Occipital lobe (tissue), 2 donors: ENCODE data around the gene RMI1. TPM values are rescaled to one million over a fixed set of nuclear protein-coding genes. Genes with fewer than 3 reads are reported as not detected.
A peak's percentile ranks its signal among the peaks of the same experiment; 100 is the strongest.
"Not testable (repeated sequence)": the region's sequence is repeated elsewhere in the genome, so short reads cannot be mapped to it uniquely, and the experiment has no call there.

Source experiments
- DNase-seq: peaks from one replicate; lab custom pipeline; 2025; lab: John Stamatoyannopoulos, UW
- total RNA-seq: library from RNA; depleted of rRNA; stranded (reverse); fragments of >200 nt; gene quantifications from one replicate; pipeline ENCODE4 v1.2.3, GENCODE V29; 2014

RMI1 gene
- 18.6 TPM for total RNA-seq

- peak; percentile 95 for DNase-seq
Observed at GRCh38 chr9:83980395-83981125, at the start of gene RMI1. RMI1 (plus strand) TSS chr9:83980805; CDS start chr9:84000987, 20,182 bp downstream.

- no peak for DNase-seq
Observed at GRCh38 chr9:83930881-83931280, 49.7 kb upstream of the RMI1 start.

- DNase-seq, result no peak
Observed at GRCh38 chr9:83932011-83932410, 48.6 kb upstream of the RMI1 start.

GRCh38 chr9:83932851-83933250, 47.8 kb upstream of the RMI1 start:
- DNase-seq, result no peak

- DNase-seq, result no peak
Observed at GRCh38 chr9:83933790-83934189, 46.8 kb upstream of the RMI1 start.

GRCh38 chr9:83934569-83935275, 45.9 kb upstream of the RMI1 start:
- DNase-seq, result no peak

GRCh38 chr9:83935276-83935935, 45.2 kb upstream of the RMI1 start:
- DNase-seq, result no peak

GRCh38 chr9:83936523-83936922, 44.1 kb upstream of the RMI1 start:
- DNase-seq, result no peak

- no peak for DNase-seq
Observed at GRCh38 chr9:83937861-83938455, 42.6 kb upstream of the RMI1 start.

GRCh38 chr9:83940590-83941303, 39.9 kb upstream of the RMI1 start:
- DNase-seq, result no peak

- not testable (repeated sequence) for DNase-seq
Observed at GRCh38 chr9:83948096-83948495, 32.5 kb upstream of the RMI1 start.

GRCh38 chr9:83956086-83956435, 24.5 kb upstream of the RMI1 start:
- peak; percentile 53 for DNase-seq

GRCh38 chr9:83956436-83957247, 24.0 kb upstream of the RMI1 start:
- DNase-seq, result peak; percentile 70

GRCh38 chr9:83957248-83957513, 23.4 kb upstream of the RMI1 start:
- DNase-seq, result no peak

- DNase-seq, result no peak
Observed at GRCh38 chr9:83959061-83959460, 21.5 kb upstream of the RMI1 start.

- no peak for DNase-seq
Observed at GRCh38 chr9:83960991-83961390, 19.6 kb upstream of the RMI1 start.

GRCh38 chr9:83962165-83962564, 18.4 kb upstream of the RMI1 start:
- DNase-seq, result no peak

- DNase-seq, result no peak
Observed at GRCh38 chr9:83964973-83965349, 15.6 kb upstream of the RMI1 start.

GRCh38 chr9:83965350-83966208, 15.0 kb upstream of the RMI1 start:
- DNase-seq, result no peak

- no peak for DNase-seq
Observed at GRCh38 chr9:83966209-83966582, 14.4 kb upstream of the RMI1 start.
